Testis (tissue), 3 donors: ENCODE results near the gene RBM20. TPM values are rescaled to one million over a fixed set of nuclear protein-coding genes. Genes with fewer than 3 reads are reported as not detected.

Source experiments
- DNase-seq: peaks from one replicate; pipeline ENCODE4 v3.0.0-alpha.2; 2019
- H3K27ac ChIP-seq, 2 donors: fragments of 200-600 bp; sonication (generic); one replicate each; pipeline ENCODE4 v1.5.1; 2019
- H3K27me3 ChIP-seq: fragments of 200-600 bp; sonication (generic); one replicate; pipeline ENCODE4 v1.5.1; 2019
- H3K36me3 ChIP-seq: fragments of 200-600 bp; sonication (generic); one replicate; pipeline ENCODE4 v1.5.1; 2017; ENCODE audit warnings: low read depth; ENCODE audit errors: missing control alignments
- H3K4me1 ChIP-seq: fragments of 200-600 bp; sonication (generic); one replicate; pipeline ENCODE4 v1.5.1; 2019
- H3K4me3 ChIP-seq, 2 donors: fragments of 200-600 bp; sonication (generic); one replicate each; pipeline ENCODE4 v1.5.1; 2017 to 2019
- H3K9me3 ChIP-seq: fragments of 200-600 bp; sonication (generic); one replicate; pipeline ENCODE4 v1.5.1; 2017
- POLR2A ChIP-seq: fragments of 450-650 bp; IDR thresholded peaks from one replicate; pipeline ENCODE4 v1.6.1; 2017; ENCODE audit warnings: antibody characterized with exemption, mild to moderate bottlenecking, moderate library complexity
- WGBS, 2 donors: methylation state at CpG; one replicate each; pipeline ENCODE4 v1.1.5; 2018; 5-methylcytosine and 5-hydroxymethylcytosine counted together
- intact Hi-C: fragments of 100-400 bp; cut with DNase I; formaldehyde crosslinking; loops from one replicate; pipeline ENCODE4 v1.15.1; 2023; ENCODE audit warnings: low total_unique reads
- polyA plus RNA-seq: library from polyadenylated mRNA; stranded (reverse); fragments of 350-450 nt; fragmentation: Illumina TruSeq; extraction: RNeasy Lipid Tissue Mini Kit (QIAGEN cat#74804); gene quantifications from one replicate; pipeline ENCODE4 v1.2.3, GENCODE V29; 2014; ENCODE audit warnings: low read depth, low replicate concordance; ENCODE audit not compliant: insufficient read depth
- total RNA-seq, 2 donors: library from RNA; depleted of rRNA; stranded (reverse); fragments of >200 nt; gene quantifications; one replicate each; pipeline ENCODE4 v1.2.3, GENCODE V29; 2016
- TF ChIP-seq, protein P1 (sequence below), 3 experiments: fragments of 450-650 bp in 2 of 3; fragments of 200-600 bp in 1 of 3; sonication (generic) in 1 of 3; IDR thresholded peaks; one replicate each; pipeline ENCODE4 v1.5.1; 2016 to 2019; ENCODE audit warnings: antibody characterized with exemption in 3 of 3, mild to moderate bottlenecking in 2 of 3, moderate library complexity in 1 of 3

RBM20 gene
- total and polyA plus RNA-seq, 3 donors from 2014 or later: 1.7 to 5.3 (median 3.1) TPM

DNA sequence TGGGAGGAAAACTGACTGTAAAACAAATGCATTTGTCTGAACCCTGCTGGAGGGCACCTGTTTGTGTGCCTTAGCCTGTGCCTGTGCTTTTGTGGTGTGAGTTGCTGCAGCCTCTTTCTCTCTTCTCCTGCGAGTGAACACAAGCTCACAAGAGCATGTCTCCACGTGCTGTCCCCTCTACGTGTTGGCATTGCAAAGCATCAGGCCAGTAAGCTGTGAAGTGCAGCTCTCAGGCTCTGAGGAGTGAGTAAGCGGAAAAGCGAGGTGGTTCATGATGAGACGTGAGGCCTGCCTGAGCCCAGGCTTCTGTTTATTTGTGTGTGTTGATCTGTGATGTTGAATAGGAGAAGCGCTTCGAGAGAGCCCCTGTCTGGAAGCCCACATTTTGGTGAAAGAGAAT lies 142.0 kb downstream of the RBM20 start:
- WGBS, 2 donors: 76 to 97% methylated on average over 8 of the region's 8 CpGs
- H3K4me1 ChIP-seq: peaks cover 29% of the 10 kb centered on the region
- H3K36me3 ChIP-seq: no peaks in the 10 kb centered on the region
- no peak overlapping the region for H3K27ac ChIP-seq
- TF ChIP-seq, protein P1, sequence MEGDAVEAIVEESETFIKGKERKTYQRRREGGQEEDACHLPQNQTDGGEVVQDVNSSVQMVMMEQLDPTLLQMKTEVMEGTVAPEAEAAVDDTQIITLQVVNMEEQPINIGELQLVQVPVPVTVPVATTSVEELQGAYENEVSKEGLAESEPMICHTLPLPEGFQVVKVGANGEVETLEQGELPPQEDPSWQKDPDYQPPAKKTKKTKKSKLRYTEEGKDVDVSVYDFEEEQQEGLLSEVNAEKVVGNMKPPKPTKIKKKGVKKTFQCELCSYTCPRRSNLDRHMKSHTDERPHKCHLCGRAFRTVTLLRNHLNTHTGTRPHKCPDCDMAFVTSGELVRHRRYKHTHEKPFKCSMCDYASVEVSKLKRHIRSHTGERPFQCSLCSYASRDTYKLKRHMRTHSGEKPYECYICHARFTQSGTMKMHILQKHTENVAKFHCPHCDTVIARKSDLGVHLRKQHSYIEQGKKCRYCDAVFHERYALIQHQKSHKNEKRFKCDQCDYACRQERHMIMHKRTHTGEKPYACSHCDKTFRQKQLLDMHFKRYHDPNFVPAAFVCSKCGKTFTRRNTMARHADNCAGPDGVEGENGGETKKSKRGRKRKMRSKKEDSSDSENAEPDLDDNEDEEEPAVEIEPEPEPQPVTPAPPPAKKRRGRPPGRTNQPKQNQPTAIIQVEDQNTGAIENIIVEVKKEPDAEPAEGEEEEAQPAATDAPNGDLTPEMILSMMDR (IDR thresholded peaks at IDR 0.05): no peak
- TF ChIP-seq POLR2A: no peak
- DNase-seq: no peak
- no peaks in the 10 kb centered on the region for H3K27me3 ChIP-seq
- intact Hi-C loops: no loop called here
- no peak overlapping the region for H3K4me3 ChIP-seq
- H3K9me3 ChIP-seq: no peaks in the 10 kb centered on the region

DNA sequence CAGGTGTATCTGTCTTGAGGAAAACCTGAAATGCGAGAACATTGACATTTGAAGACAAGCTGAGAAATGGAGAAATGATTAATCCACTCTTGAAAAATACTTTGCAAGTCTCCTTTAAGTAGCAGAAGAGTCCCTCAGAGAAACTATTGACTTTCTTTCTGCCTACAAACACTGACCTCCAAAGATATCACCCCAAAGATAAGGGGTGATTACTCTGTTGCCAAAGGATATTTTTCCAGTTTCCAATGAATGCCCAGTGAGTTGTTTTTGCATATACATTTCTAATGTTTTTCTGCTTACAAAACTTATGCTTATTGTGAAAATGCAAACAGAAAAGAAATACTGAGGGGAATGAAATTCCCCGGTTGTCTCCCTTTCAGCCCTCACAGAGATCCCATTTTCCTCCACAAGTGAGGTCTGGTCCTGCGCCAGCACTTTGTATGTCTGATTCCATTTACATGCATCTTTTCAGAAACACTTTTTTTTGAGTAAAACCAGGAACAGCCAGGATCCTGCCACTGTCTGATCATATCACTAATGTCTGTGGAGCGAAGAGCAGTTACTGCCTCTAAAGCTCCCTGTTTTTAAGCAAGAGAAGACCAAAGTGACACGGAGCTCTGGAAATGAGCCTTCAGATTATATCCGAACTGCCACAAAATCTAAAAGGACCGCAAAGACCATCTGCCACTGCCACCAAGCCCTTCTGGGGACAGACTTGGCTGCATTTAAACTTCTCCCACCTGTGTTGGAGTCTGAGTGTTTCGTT lies 144.7 kb downstream of the RBM20 start:
- H3K4me1 ChIP-seq: peaks cover 29% of the 10 kb centered on the region
- no peak overlapping the region for H3K27ac ChIP-seq
- DNase-seq: no peak

DNA sequence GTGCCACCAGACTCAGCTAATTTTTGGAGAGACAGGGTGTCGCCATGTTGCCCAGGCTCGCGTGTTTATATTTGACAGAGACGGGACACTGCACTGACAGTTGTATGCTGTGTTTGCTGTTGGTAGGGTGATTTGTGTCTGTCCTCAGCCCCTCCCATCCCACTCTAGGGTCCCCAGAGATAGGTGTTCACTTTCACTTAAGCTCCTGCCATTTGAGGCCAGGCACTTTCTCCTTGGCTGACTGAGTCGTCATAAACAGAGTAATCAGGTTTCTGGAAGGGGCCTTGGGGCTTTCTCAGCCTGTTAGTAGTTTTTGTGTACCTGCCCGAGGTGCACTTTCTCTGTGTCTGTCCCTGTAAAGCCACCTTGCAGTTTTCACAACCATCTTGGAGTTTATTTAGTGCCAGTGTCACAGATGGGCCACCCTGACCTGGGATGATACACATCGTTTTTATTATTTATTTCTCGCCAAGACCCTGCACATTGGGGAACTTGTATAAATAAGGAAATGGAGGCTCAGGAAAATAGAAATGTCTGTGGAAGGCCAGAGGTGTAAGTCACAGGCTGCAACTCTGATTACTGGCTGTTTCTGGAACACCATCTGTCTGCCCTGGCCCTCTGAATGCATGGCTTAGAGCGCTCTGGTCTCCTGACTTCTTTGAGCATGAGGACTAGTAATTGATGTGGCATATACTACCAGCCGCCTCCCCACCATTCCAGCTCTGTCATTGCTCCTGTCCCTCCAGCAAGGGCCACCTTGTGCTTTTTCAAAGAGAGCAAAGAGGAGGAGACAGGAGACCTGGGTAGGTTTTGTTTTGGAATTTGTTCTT lies 145.7 kb downstream of the RBM20 start:
- no peaks in the 10 kb centered on the region for H3K27me3 ChIP-seq
- H3K36me3 ChIP-seq: no peaks in the 10 kb centered on the region
- TF ChIP-seq, protein P1 (IDR thresholded peaks at IDR 0.05): no peak
- no peak for TF ChIP-seq POLR2A
- 79 to 89% methylated on average over 10 of the region's 10 CpGs for WGBS, 2 donors
- intact Hi-C loops: no loop called here
- H3K9me3 ChIP-seq: no peaks in the 10 kb centered on the region
- H3K4me3 ChIP-seq: no peak overlapping the region
- H3K27ac ChIP-seq: no peak overlapping the region
- DNase-seq: no peak
- H3K4me1 ChIP-seq: peaks cover 24% of the 10 kb centered on the region

More for the DNA sequence above, 144.7 kb downstream of the RBM20 start:
- no peak overlapping the region for H3K4me3 ChIP-seq
- no peaks in the 10 kb centered on the region for H3K9me3 ChIP-seq
- intact Hi-C loops: no loop called here
- no peak for TF ChIP-seq POLR2A
- TF ChIP-seq, protein P1 (IDR thresholded peaks at IDR 0.05): no peak
- no peaks in the 10 kb centered on the region for H3K27me3 ChIP-seq
- 55 to 74% methylated on average over 8 of the region's 8 CpGs for WGBS, 2 donors
- H3K36me3 ChIP-seq: no peaks in the 10 kb centered on the region

DNA sequence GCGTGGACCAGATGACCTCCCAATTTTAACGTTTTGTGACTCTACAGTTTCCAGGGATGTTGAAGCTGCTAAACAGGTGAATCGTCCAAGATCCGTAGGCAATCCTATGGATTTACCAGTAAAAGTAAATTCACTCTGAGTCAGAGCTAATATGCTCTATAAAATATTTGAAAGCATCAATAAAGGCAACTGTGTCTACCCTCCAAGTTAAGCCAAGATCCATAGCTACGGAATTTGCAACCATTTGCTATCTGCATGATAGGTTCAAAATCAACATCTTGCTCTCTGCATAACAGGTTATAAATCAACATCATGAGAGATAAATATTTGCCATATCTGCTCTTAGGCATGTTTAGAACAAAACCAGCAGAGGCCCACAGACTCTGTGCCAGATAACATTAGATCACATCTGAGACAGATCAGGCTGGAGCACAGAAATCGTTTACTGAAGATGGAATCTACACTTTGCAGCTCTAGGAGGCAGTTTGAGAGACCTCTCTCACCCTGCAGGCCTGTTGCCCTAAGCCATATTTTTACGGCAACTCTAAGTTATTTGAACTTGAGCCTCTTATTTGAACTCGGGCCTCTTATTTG lies 146.9 kb downstream of the RBM20 start:
- Histone ChIP-seq H3K4me1 (peaks cover 19% of the 10 kb centered on the region), H3K36me3 (no peaks in the 10 kb centered on the region), H3K9me3 (no peaks in the 10 kb centered on the region), H3K27me3 (no peaks in the 10 kb centered on the region), H3K4me3 (no peak overlapping the region), H3K27ac (no peak overlapping the region)
- intact Hi-C loops: no loop called here
- TF ChIP-seq, protein P1 (IDR thresholded peaks at IDR 0.05): no peak
- no peak for TF ChIP-seq POLR2A
- DNase-seq: no peak
- WGBS, 2 donors: 77 to 81% methylated on average over 8 of the region's 8 CpGs
